Embryonic facial prominence (tissue), 1 donor: Measurements from ENCODE around the gene NCR1.
"Not testable (repeated sequence)": the region's sequence is repeated elsewhere in the genome, so short reads cannot be mapped to it uniquely, and the experiment has no call there.

Experiments used
- DNase-seq: peaks from one replicate; pipeline ENCODE4 v3.0.0-alpha.2; 2016; ENCODE audit errors: extremely low spot score

The NCR1 gene

GRCh38 chr19:54907899-54908298, 2.0 kb downstream of the NCR1 start:
- DNase-seq = not testable (repeated sequence)

DNA sequence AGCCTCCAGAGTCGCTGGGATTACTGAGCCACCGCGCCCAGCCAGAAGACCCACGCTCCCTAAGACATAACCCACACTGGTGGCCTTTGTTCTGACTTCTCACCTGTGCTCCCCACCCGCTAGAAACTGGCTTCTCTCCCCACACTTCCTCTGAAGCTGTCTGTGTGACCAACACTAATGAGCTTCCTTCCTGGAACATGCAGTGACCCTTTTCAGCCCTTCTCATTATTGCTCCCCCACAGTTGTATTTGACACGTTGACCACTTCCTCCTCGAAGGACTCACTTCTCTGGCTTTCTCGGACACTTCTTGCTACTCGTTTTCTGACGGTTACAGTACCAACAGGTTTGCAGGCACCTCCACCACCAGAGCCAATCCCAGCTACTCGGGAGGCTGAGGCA, 10.9 kb downstream of the NCR1 start:
- no peak for DNase-seq

DNA sequence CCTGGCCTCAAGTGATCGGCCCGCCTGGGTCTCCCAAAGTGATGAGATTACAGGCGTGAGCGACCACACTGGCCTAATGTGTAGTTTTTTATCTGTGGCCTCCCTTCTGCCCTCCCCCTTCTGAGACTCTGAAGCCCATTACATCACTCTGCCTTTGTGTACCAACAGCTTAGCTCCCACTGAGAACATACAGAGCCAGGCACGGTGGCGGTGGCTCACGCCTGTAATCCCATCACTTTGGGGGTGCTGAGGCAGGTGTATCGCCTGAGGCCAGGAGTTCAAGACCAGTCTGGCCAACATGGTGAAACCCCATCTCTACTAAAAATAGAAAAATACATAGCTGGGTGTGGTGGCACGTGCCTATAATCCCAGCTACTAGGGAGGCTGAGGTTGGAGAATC, 12.6 kb downstream of the NCR1 start:
- DNase-seq = no peak

DNA sequence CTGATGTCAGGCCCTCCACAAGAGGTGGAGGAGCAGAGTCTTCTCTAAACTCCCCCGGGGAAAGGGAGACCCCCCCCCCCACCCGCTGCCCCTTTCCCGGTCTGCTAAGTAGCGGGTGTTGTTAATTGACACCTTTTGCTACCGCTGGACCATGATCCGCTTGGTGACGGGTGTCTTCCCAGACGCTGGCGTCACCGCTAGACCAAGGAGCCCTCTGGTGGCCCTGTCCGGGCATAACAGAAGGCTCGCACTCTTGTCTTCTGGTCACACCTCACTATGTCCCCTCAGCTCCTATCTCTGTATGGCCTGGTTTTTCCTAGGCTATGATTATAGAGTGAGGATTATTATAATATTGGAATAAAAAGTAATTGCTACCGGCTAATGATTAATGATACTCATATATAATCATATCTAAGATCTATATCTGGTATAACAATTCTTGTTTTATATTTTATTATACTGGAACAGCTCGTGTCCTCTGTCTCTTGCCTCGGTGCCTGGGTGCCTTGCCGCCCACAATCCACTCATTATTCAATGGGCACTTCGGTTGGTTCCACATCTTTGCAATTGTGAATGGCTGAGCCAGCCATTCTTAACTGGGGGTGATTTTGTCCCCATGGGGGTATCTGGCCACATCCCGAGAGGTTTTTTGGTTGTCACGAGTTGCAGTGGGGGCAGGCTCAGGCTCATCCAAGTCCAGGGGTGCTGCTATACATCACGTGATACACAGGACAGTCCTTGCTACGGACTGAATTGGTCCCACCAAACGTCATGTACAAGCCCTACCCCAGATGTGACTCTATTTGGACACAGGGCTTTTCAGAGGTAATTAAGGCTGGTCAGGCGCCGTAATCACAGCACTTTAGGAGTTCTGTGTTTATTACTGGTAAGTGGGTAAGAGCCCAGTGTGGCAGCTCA, 14.0 kb downstream of the NCR1 start:
- DNase-seq = not testable (repeated sequence)

DNA sequence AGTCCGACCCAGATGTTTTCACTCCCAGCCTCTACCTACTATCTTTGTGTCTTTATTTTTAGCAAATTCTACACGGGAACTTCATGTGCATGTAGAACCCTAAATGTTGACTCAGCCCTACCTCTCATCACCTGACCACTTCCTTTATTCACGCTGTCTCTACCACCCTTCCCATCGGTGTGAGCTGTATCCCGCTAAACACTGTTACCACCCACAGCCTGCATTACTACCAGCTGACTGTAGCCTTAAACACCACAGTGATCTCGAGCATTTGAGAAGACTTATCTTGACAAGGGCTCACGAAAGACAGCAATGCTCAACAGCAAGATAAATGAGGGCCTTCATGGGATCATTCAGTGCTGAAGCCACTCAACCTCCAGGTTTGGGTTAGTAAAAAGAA, 15.1 kb downstream of the NCR1 start:
- DNase-seq = no peak

- DNase-seq = no peak
Measured at GRCh38 chr19:54923276-54923675, 17.3 kb downstream of the NCR1 start.

GRCh38 chr19:54928299-54928698, 22.4 kb downstream of the NCR1 start:
- no peak for DNase-seq

DNA sequence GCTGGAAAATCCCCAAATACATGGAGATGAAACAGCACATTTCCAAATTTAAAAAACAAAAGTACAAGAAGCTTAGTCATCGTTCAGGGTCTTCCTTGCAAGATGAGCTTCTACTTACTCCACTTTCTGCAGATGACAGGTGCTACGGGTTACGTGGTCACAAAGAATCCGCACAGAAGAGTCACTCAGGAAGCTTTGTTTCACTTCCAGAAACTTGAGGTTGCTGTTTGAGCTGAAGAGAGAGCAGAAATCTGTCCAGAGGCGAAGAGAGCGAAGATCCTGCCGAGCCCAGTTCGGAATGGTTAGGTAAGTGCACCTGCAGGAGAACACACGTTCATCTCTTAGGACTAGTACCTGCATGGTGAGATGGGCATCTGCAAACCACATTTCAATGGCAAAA, 32.0 kb downstream of the NCR1 start:
- DNase-seq = no peak

GRCh38 chr19:54938906-54939305, 33.0 kb downstream of the NCR1 start:
- no peak for DNase-seq

- not testable (repeated sequence) for DNase-seq
Measured at GRCh38 chr19:54939538-54939937, 33.6 kb downstream of the NCR1 start.

DNA sequence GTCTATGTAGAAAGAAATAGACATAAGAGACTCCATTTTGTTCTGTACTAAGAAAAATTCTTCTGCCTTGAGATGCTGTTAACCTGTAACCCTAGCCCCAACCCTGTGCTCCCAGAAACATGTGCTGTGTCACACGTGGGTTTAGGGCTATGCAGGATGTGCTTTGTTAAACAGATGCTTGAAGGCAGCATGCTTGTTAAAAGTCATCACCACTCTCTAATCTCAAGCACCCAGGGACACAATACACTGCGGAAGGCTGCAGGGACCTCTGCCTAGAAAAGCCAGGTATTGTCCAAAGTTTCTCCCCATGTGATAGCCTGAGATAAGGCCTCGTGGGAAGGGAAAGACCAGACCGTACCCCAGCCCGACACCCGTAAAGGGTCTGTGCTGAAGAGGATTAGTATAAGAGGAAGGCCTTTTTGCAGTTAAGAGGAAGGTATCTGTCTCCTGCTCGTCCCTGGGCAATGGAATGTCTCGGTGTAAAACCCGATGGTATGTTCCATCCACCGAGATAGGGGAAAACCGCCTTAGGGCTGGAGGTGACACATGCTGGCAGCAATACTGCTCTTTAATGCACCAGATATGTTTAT, 37.9 kb downstream of the NCR1 start:
- DNase-seq = not testable (repeated sequence)

DNA sequence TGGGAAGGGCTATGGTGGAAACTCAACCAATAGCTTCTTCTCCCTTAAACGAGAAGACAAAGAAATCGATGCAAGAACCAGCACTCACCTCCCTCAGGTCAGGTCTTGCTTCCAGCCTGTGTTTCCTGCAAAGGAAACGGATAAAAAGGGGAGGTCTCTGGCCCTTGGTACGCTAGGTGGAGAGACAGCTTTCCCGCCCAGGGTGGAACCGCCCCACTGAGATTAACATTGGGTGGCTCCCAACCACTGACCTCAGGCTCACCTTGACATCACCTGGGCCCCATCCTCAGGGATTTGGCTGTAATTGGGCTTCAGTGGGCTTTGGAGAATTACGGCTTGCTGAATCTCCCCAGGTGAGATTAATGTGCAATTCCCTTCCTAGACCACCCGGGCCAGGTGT, 41.4 kb downstream of the NCR1 start, which contains the start of gene NLRP7:
Gene NLRP7, minus strand, starts transcription at position 150 of the 400 bp plus-strand sequence.
- DNase-seq = no peak

- DNase-seq = no peak
Measured at GRCh38 chr19:54949412-54949811, 43.5 kb downstream of the NCR1 start.

- not testable (repeated sequence) for DNase-seq
Measured at GRCh38 chr19:54950580-54950979, 44.6 kb downstream of the NCR1 start.

DNA sequence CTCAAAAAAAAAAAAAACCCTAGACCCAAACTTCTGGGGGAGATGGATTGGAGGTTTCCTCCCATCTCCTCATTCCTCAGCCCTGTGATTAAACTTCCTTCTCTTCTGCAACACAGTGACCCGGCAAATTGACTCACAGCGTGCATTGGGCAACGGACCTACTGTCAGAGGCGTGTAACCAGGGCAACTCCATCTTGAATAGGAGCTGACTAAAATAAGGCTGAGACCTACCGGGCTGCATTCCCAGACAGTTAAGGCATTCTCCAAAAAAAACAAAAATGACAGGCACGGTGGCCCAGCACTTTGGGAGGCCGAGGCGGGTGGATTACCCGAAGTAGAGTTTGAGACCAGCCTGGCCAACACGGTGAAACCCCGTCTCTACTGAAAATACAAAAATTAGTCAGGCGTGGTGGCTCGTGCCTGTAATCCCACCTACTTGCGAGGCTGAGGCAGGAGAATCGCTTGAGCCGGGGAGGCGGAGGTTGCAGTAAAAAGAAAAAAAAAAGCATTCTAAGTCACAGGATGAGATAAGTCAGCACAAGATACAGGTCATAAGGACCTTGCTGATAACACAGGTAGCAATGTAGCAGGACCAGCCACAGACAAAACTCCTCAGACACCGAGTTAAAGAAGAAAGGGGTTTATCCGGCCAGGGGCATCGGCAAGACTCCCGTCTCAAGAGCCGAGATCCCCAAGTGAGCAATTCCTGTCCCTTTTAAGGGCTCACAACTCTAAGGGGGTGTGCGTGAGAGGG, 46.8 kb downstream of the NCR1 start:
- no peak for DNase-seq

DNA sequence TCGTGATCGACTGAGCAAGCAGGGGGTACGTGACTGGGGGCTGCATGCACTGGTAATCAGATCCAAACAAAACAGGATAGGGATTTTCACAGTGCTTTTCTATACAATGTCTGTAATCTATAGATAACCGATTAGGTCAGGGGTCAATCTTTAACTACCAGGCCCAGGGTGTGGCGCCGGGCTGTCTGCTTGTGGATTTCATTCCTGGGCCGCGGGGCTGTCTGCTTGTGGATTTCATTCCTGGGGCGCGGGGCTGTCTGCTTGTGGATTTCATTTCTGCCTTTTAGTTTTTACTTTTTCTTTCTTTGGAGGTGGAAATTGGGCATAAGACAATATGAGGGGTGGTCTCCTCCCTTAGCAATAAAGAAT, 47.4 kb downstream of the NCR1 start:
- not testable (repeated sequence) for DNase-seq

GRCh38 chr19:54955376-54955775, 49.4 kb downstream of the NCR1 start:
- DNase-seq = no peak

GRCh38 chr19:54959840-54960239, 53.9 kb downstream of the NCR1 start:
- DNase-seq = no peak
